ENCODE data around the gene GDA.

Gene GDA

GRCh38 chr9:72300873-72301272 lies 151.6 kb downstream of the GDA start:
- no peak for DNase-seq (ENCODE audit: extremely low read depth, insufficient read length)
- no peak for TF ChIP-seq CTCF (IDR thresholded peaks at IDR 0.05; ENCODE audit: insufficient read depth, low read length, poor library complexity, severe bottlenecking)
- Histone ChIP-seq H3K4me3 (replicated peaks; ENCODE audit: low read depth, low read length) (no peak overlapping the region), H3K36me3 (ENCODE audit: control insufficient read depth, insufficient read depth, low read length) (no peaks in the 10 kb centered on the region), H3K27me3 (replicated peaks; ENCODE audit: control insufficient read depth, insufficient read depth, low read length) (no peaks in the 10 kb centered on the region)

Measured in GM06990 (cell line).